CD4-positive, alpha-beta T cell (primary cell): Measurements from ENCODE around the gene KLHL14. TPM values are rescaled to one million over a fixed set of nuclear protein-coding genes. Genes with fewer than 3 reads are reported as not detected.
"Not testable (repeated sequence)": the region's sequence is repeated elsewhere in the genome, so short reads cannot be mapped to it uniquely, and the experiment has no call there.

ENCODE experiments used
- ATAC-seq: fragments of 200-7000 bp; cut with Tn5 transposase; one replicate; pipeline ENCODE4 v1.10.0; 2022; ENCODE audit warnings: mild to moderate bottlenecking; ENCODE audit not compliant: poor library complexity
- CTCF ChIA-PET: fragments of 350-600 bp; sonication (Branson Sonifier 250); formaldehyde crosslinking; loops from one replicate; lab custom pipeline; 2021; ENCODE audit warnings: antibody characterized with exemption, inconsistent platforms; lab: Charles Lee
- POLR2A ChIA-PET: fragments of 350-600 bp; sonication (Branson Sonifier 250); formaldehyde crosslinking; loops from one replicate; lab custom pipeline; 2021; ENCODE audit warnings: antibody characterized with exemption, inconsistent platforms; lab: Charles Lee
- DNase-seq, 14 experiments: peaks; one replicate each; pipeline ENCODE4 v3.0.0-alpha.2; 2013 to 2020; ENCODE audit warnings: mixed read lengths in 2 of 14
- H3K27ac ChIP-seq, 2 donors: one replicate each; pipeline versions ENCODE4 v1.5.1 to v1.7.0; 2013; ENCODE audit warnings: low read length in 2 of 2, low read depth in 1 of 2, mild to moderate bottlenecking in 1 of 2
- H3K27me3 ChIP-seq, 2 experiments: 1 replicate in 1 of 2; 2 replicates in 1 of 2; pipeline versions ENCODE4 v1.6.1 to v1.7.0; 2013; ENCODE audit warnings: low read length in 2 of 2, control low read depth in 1 of 2, mild to moderate bottlenecking in 1 of 2, moderate library complexity in 1 of 2; ENCODE audit not compliant: insufficient read depth in 2 of 2, control insufficient read depth in 1 of 2
- H3K36me3 ChIP-seq: one replicate; pipeline ENCODE4 v1.6.1; 2013; ENCODE audit warnings: low read length, control low read depth; ENCODE audit not compliant: insufficient read depth
- H3K4me1 ChIP-seq: one replicate; pipeline ENCODE4 v1.6.1; 2013; ENCODE audit warnings: low read length, control low read depth; ENCODE audit not compliant: insufficient read depth
- H3K4me3 ChIP-seq: one replicate; pipeline ENCODE4 v1.5.1; 2013; ENCODE audit warnings: mild to moderate bottlenecking, low read length, moderate library complexity
- H3K9me3 ChIP-seq, 2 experiments: 1 replicate in 1 of 2; 2 replicates in 1 of 2; pipeline versions ENCODE4 v1.6.1 to v1.7.0; 2013; ENCODE audit warnings: low read length in 2 of 2, mild to moderate bottlenecking in 2 of 2, control low read depth in 1 of 2, moderate library complexity in 1 of 2; ENCODE audit not compliant: control insufficient read depth in 1 of 2, insufficient read depth in 1 of 2
- H3K27ac Mint-ChIP-seq: one replicate; pipeline ENCODE4 v1.8.0; 2020; ENCODE audit warnings: mixed read lengths
- H3K27me3 Mint-ChIP-seq: one replicate; pipeline ENCODE4 v1.8.0; 2021; ENCODE audit warnings: mixed read lengths
- H3K36me3 Mint-ChIP-seq: one replicate; pipeline ENCODE4 v1.8.0; 2021; ENCODE audit warnings: low read depth, mixed read lengths
- H3K4me1 Mint-ChIP-seq: one replicate; pipeline ENCODE4 v1.8.0; 2021; ENCODE audit warnings: low read depth, mixed read lengths
- H3K4me3 Mint-ChIP-seq: one replicate; pipeline ENCODE4 v1.8.0; 2020; ENCODE audit warnings: mild to moderate bottlenecking, mixed read lengths
- H3K9me3 Mint-ChIP-seq: one replicate; pipeline ENCODE4 v1.8.0; 2020; ENCODE audit warnings: mixed read lengths
- CTCF ChIP-seq: fragments of 200-600 bp; IDR thresholded peaks from one replicate; pipeline ENCODE4 v1.8.0; 2022; ENCODE audit warnings: antibody characterized with exemption, mild to moderate bottlenecking
- intact Hi-C, 2 experiments: fragments of 100-400 bp; cut with DNase I in 1 of 2; cut with micrococcal nuclease in 1 of 2; formaldehyde crosslinking; loops; one replicate each; pipeline versions ENCODE4 v1.15.1 to v1.9.0; 2023 to 2025; cut with DNase I, micrococcal nuclease
- total RNA-seq, 174 experiments: library from RNA in 2 of 174; stranded (reverse) in 2 of 174; gene quantifications; one replicate each; pipeline ENCODE4 v1.2.3 and lab custom pipeline; 2021 to 2026

The KLHL14 gene
- total RNA-seq, 2 experiments from 2014 or later: not detected

GRCh38 chr18:32661486-32662299 is 111.1 kb downstream of the KLHL14 start:
- Mint-ChIP-seq H3K27ac (no peak overlapping the region), H3K9me3 (peaks cover 6% of the 10 kb centered on the region), H3K36me3 (no peaks in the 10 kb centered on the region), H3K27me3 (peaks cover 21% of the 10 kb centered on the region), H3K4me3 (no peak overlapping the region), H3K4me1 (no peaks in the 10 kb centered on the region)
- no peak overlapping the region for H3K27ac ChIP-seq
- intact Hi-C loops: no loop called here
- H3K4me1 ChIP-seq: no peaks in the 10 kb centered on the region
- DNase-seq: no peak
- ChIA-PET POLR2A (no interaction called here), CTCF (no interaction called here)
- no peak overlapping the region for H3K4me3 ChIP-seq
- ATAC-seq: no peak
- TF ChIP-seq CTCF: no peak
- no peaks in the 10 kb centered on the region for H3K9me3 ChIP-seq
- H3K27me3 ChIP-seq: no peaks in the 10 kb centered on the region
- H3K36me3 ChIP-seq: no peaks in the 10 kb centered on the region

- H3K36me3 ChIP-seq, intact Hi-C loops, POLR2A ChIA-PET, H3K27me3 ChIP-seq, H3K4me1 Mint-ChIP-seq, H3K4me3 ChIP-seq, H3K36me3 Mint-ChIP-seq, H3K9me3 ChIP-seq, DNase-seq, H3K27ac Mint-ChIP-seq, H3K4me1 ChIP-seq, H3K27ac ChIP-seq, ATAC-seq, H3K4me3 Mint-ChIP-seq: not testable (repeated sequence)
- Mint-ChIP-seq H3K27me3 (peaks cover 48% of the 10 kb centered on the region), H3K9me3 (peaks cover 10% of the 10 kb centered on the region)
- CTCF ChIA-PET: interaction anchor here (1.2 kb wide), 1 partner anchor 20 kb away, joined by 3 read pairs; no protein-coding TSS in a partner anchor
Observed at GRCh38 chr18:32654507-32654906, 118.3 kb downstream of the KLHL14 start.

GRCh38 chr18:32637659-32638058 is 135.2 kb downstream of the KLHL14 start:
- H3K4me1 Mint-ChIP-seq, H3K9me3 Mint-ChIP-seq, H3K27me3 ChIP-seq, H3K4me1 ChIP-seq, DNase-seq, H3K4me3 Mint-ChIP-seq, H3K36me3 ChIP-seq, H3K9me3 ChIP-seq, H3K27me3 Mint-ChIP-seq, ATAC-seq, POLR2A ChIA-PET, H3K27ac ChIP-seq, H3K27ac Mint-ChIP-seq, H3K4me3 ChIP-seq, CTCF ChIA-PET, intact Hi-C loops, H3K36me3 Mint-ChIP-seq: not testable (repeated sequence)

GRCh38 chr18:32637226-32637625 is 135.6 kb downstream of the KLHL14 start:
- POLR2A ChIA-PET: no interaction called here
- intact Hi-C loops: no loop called here
- Mint-ChIP-seq H3K27ac (no peak overlapping the region), H3K27me3 (peaks cover 7% of the 10 kb centered on the region), H3K36me3 (no peaks in the 10 kb centered on the region), H3K4me3 (no peak overlapping the region), H3K9me3 (no peaks in the 10 kb centered on the region), H3K4me1 (no peaks in the 10 kb centered on the region)
- ATAC-seq: no peak
- no peak overlapping the region for H3K4me3 ChIP-seq
- no peaks in the 10 kb centered on the region for H3K27me3 ChIP-seq
- no peaks in the 10 kb centered on the region for H3K4me1 ChIP-seq
- H3K27ac ChIP-seq: no peak overlapping the region
- H3K36me3 ChIP-seq: no peaks in the 10 kb centered on the region
- no peaks in the 10 kb centered on the region for H3K9me3 ChIP-seq
- TF ChIP-seq CTCF: no peak
- DNase-seq: no peak
- CTCF ChIA-PET: no interaction called here
